AG20443 (cell line): ENCODE data around the gene OR2T6.
"Not testable (repeated sequence)": the region's sequence is repeated elsewhere in the genome, so short reads cannot be mapped to it uniquely, and the experiment has no call there.

ENCODE experiments used
- DNase-seq: peaks from one replicate; pipeline ENCODE4 v3.0.0; 2012; ENCODE audit warnings: low spot score, mixed read lengths

The OR2T6 gene, protein sequence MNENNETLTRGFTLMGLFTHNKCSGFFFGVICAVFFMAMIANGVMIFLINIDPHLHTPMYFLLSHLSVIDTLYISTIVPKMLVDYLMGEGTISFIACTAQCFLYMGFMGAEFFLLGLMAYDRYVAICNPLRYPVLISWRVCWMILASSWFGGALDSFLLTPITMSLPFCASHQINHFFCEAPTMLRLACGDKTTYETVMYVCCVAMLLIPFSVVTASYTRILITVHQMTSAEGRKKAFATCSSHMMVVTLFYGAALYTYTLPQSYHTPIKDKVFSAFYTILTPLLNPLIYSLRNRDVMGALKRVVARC

DNA sequence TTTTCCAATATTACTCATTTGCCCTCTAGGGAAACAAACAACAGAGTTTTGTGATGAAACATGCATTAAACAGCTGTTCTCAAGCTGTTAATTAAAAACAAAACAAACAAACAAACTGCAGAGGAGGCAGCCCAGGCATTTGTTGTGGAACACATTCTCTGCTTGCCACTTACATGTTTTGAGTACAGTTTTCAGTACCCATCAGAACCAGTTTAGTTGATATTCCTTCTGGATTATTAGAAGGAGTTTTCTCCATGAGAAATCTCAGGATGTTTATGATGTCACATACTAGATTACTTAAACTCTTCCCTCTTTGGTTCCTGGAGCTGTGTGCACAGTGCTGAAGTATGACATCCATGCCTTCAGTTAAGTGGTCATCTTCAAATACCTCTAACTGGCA is at the start of gene OR2T6:
Gene OR2T6 (plus strand): TSS at position 301 of the 400 bp plus-strand sequence. CDS start 11,863 bp downstream, outside the sequence.
- no peak for DNase-seq

DNA sequence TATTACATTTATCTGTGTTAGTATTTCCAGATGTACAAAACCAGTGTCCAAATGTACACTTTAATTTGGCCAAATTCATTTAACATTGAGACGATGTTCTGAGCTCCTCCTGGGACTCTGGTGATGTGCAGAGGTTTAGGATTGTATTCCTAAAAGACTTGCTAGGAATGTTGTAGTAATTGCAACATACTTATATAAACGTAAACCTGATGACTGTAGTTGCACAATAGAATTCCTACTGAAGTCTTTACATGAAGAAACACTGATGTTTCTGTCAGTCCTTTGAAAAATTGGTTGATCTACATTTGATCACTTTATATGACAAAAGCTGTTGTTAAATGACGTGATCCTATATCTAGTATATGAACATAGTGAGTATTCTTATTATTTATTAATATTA is 32.1 kb upstream of the OR2T6 start:
- DNase-seq = no peak

DNA sequence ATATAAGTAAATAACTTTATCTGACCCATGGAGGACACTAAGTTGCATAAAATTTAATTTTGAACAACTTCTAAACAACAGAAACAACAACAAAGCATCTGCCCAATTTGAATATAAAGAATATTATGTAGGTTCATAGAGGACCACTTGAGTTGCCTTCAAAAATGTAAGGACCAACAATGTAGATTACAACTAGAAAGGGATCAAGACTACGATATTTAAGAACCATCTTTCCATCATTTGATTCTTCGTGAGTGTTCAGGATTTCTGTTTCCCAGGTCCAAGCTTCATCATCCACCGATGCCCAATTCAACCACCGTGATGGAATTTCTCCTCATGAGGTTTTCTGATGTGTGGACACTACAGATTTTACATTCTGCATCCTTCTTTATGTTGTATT is 27.1 kb upstream of the OR2T6 start, which contains the start of gene OR14C36:
Gene OR14C36 (plus strand): TSS at position 301 of the 400 bp plus-strand sequence. CDS start 0 bp downstream, at position 301.
- DNase-seq = no peak

DNA sequence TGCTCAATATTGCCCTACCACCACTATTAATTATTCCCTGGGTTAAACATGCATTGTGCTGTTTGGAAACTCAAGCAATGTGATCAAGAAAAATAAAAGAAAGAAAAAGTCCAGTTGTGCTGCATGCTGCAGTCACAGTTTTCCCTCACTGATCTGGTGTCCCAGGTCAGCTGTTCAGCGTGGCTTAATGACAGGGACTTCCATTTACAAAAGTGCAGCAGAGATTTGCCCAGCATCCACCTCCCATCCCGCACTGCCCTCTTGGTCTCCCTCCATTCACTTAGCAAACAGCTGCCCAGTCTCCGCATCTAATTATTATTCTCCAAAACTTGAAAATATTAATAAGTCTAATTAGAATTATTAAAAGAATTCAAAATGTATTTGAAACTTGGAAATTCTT is 16.1 kb upstream of the OR2T6 start:
- DNase-seq = no peak

DNA sequence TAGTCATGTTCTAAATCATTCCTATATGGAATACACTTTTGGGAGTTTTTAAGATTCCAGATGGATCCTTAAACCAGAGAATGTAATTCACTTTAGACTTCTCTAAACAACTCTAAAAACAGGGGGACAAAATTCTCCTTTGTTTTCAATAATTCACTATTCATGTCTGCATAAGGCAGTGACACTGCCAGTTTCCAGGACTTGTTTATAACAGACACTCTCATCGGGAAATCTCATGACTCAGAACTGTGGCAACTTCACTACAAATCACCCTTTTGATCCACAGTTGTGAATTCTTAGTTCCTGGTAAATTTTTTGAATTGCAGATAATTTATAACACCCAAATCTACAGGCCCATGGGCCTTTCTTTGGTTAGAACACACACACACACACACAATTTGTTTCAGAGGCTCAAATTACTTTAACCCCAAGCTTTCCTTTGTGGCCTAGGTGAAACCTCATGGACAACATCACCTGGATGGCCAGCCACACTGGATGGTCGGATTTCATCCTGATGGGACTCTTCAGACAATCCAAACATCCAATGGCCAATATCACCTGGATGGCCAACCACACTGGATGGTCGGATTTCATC is 14.3 kb upstream of the OR2T6 start, which contains the start of gene OR2T4:
Gene OR2T4 (plus strand): TSS at position 545 of the 595 bp plus-strand sequence. CDS start 0 bp downstream, at position 545.
- DNase-seq = no peak

DNA sequence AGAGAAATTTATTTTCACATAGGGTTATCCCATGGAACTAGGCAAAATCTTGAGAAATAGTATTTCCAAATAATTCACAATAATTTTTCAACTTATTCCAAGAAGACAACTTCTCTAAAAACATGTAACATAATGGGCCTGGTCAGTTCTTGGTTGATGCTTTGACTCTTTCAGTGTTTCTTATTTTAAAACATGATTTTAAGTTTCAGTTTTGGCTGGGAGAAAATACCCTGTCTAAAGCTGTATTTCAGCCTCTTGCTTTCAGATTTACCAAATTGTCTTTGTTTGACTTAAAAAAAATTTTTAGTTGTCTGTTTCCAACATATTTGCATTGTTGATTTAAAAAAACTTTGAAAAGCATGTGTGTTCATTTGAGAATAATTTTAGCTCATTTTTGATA is 8.9 kb upstream of the OR2T6 start:
- no peak for DNase-seq

DNA sequence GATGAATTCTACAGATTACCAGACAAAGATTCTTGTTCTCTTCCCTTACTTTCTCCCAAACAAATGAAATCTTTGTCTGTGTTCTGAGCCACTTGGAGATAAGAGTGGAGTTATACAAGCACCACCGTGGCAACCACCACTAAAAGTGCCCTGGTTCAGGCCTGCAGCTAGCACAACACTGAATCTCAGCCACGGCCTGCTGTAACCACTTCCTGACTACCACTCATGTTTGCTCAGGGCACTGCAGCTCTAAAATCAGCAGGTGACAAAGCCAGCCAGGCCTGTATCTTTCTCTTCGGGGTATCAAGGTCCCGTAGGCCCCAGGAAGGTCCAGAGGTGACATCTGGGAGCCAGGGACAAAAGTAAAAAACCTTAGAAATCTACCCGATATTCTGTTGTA is 3.2 kb upstream of the OR2T6 start:
- DNase-seq = no peak

DNA sequence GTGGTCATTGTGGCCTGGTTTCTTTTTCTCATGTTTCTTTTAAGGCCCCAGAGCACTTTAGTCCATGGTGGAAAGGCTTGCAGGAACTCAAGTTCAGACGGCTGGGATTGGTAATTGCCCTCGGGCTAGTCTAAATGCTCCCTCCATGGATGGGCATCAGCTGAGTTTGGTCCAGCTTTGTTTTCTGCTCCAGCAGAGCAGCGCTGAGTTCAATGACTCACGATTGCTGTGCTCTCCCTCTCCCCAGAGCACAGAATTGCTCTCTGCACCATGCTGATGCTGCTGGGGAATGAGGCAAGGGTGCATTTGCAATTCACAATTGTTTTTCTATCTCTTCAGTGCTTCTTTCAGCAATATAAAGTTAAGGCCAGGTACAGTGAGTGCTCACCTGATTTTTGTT is 1.8 kb upstream of the OR2T6 start:
- no peak for DNase-seq

DNA sequence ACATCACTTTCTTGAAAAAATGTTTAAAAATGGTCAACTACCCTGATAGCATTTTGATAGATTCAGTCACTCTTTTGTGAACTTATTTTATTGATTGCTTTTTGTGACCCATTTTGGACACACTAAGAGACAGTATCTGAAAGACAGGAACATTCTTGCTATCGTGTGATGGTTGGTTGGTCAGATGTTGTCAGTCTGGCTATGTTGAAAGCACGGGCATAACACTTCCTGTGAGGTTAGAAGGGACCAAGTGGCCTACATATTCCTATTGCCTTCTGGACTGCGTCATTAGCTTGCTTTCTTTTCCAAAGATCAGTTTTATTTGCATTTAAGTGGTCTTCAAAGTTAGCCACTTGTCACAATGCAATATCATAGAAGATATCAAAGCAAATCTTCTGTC is 1.4 kb downstream of the OR2T6 start:
- no peak for DNase-seq

DNA sequence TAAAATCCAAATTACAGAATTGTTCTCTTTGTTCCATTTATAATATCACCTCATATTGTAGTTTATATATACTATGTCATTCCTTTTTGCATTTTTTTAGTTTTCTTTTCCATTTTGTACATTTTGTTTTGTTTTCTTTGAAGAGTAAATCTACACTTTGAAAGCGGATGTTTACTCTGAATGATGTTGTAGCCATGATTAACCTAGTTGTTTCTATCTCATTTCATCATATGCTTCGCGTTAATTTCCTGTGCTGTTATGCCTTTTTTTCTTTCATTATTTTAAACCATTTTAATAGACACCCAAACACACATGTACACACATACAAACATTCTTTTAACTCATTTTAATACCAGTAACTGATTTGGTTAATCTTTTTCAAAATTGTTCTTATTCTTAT is 5.3 kb downstream of the OR2T6 start:
- no peak for DNase-seq

DNA sequence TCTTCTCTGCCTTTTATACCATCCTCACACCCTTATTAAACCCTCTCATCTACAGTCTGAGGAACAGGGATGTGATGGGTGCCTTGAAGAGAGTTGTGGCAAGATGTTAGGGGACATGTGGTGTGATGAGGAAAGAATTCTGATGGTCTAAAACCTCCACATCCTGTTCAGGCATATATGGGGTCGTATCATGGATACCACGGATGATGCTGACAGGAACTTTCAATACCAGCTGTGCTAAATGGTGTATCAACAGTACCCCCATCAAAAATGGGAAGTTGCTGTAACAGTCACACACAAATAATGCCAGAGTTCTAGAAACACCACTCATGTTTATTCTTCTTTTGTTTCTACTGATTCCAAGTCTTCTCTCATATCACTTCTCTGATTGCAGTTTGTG is 12.9 kb downstream of the OR2T6 start:
- no peak for DNase-seq

DNA sequence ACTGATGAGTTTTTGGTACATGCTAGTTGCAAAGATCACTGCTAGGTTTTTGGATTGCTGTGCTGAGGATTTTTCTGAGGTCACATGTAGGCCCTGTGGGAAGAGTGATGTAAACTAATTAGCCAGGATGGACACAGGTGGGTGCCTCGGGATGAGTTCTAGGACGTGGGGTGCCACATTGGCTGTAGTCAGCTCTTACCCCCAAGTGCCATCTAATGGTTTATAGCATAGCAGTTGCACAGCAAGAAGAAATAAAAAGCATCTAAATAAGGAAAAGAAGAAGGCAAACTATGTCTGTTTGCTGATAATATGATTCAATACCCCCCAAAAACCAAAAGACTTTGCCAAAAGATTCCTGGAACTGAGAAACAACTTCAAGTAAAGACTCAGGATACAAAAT is 17.5 kb downstream of the OR2T6 start:
- DNase-seq = no peak

DNA sequence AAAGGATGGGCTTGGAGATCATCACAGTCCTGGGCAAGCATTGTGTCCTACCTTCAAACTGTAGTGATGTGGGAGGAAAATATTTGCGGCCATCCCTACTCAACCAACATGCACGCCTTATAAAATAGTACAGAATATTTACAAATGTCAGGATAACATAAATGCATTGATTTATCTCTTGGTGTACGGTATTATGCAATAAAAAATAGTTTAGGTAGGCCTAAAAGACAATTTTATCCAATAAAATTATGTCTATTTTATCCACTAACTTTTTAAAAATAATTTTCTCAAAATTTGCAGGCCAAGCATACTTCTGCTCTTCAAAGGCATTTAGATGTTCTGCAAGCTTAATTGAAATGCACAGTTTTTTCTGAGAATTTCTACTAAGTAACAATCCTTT is 27.2 kb downstream of the OR2T6 start, which contains the start of gene OR2T1:
Gene OR2T1 (plus strand): TSS at position 301 of the 400 bp plus-strand sequence. CDS start 3,100 bp downstream, outside the sequence.
- no peak for DNase-seq

DNA sequence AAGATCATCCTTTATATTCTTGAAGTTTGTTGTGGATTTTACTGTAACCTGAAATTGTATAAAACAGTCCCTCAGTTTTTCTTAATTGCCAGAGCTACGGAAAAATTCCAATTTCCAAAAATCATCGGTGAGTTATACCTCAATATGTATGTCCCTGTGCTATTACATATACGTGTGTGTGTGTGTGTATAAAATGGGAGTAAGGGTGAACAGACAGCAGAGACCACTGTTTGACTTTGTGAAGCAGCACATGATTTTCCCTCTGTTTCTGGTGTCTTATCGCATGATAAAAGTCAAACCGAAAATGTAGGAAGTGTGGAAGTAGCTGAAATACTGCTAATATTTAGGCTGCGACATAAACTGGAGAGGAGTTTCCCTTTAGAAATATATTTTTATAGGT is 28.5 kb downstream of the OR2T6 start:
- no peak for DNase-seq

DNA sequence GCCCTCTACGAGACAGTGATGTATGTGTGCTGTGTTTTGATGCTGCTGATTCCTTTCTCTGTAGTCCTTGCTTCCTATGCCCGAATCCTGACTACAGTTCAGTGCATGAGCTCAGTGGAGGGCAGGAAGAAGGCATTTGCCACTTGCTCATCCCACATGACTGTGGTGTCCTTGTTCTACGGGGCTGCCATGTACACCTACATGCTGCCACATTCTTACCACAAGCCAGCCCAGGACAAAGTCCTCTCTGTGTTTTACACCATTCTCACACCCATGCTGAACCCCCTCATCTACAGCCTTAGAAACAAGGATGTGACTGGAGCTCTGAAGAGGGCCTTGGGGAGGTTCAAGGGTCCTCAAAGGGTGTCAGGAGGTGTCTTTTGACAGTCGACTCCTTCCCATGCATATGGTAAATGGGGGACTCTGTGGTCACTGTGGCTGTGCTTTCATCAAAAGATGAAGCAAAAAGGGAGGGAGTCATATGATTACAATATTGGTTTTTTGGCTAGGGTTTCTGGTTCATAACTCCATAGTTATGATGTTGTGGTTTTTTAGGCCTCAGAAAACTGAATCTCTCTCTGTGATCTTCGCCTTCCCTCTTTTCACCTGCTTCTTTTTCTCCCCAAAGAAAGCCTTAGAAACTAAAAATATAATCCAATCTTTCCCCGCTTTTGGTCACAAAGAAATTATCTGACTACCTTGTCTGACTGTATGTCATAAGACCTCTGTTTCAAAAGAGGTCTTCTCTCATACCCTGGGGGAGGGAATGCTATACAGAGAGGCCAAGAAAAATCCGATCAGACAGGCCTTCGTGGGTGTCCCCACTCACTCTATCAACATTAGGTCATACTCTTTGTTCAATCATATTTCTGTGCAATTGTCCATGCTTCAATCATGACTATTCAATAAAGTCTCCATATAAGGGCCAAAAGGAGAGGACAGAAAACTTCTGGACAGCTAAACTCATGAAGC is 31.5 kb downstream of the OR2T6 start:
- no peak for DNase-seq

DNA sequence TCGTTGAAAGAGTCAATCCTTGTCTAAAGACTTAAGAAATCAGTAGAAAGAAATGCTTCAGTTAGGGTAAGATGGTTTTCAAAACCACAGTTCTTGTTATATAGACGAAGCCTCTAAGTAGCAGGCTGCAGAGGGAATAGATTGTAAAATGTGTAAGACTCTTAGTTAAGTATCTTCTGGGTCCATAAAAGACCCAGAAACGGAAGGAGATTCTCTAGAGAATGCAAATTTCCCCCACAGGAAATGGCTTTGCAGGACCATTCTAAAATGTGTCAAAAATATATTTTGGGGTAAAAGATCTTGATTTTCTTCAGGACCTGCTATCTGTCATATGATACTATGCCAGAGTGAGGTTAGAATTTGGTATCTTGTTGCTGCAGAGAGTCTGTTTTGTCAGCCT is 40.7 kb downstream of the OR2T6 start:
- DNase-seq = no peak

DNA sequence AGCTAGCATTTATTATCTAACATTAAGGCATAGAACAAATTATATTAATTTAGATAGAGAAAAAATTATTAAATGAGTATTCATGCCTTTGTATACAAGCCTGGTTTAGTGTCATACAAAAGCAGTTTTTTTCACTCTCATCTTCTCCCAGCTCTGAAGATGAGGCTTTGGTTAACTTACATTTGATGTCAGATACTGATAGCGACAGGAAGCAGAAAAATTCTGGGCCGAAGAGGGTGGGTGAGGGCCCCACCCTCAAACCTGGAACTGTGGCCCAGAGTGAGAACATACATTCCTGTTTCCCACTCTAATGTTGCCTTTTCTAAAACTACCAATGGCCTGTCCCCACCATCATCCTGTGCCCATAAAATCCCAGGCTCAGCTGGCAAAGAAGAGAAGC is 42.3 kb downstream of the OR2T6 start:
- no peak for DNase-seq

DNA sequence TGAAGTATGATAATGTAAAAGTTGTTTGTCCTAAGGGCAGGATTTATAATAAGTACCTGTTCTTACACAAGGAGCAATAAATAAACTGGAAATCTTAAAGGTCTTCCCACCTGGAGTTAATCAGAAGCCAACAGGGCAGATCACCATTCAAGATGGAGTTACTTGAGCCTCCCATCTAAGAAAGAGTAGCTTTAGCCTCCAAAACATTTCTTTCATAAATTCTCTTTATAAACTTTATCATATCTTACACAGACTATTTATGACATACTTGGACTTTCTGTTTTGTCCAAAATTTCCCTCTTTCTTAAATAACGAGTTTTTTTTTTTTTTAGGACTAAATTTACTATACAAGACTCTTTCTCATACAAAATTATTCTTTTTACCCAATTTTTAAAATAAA is 45.8 kb downstream of the OR2T6 start:
- DNase-seq = no peak

DNA sequence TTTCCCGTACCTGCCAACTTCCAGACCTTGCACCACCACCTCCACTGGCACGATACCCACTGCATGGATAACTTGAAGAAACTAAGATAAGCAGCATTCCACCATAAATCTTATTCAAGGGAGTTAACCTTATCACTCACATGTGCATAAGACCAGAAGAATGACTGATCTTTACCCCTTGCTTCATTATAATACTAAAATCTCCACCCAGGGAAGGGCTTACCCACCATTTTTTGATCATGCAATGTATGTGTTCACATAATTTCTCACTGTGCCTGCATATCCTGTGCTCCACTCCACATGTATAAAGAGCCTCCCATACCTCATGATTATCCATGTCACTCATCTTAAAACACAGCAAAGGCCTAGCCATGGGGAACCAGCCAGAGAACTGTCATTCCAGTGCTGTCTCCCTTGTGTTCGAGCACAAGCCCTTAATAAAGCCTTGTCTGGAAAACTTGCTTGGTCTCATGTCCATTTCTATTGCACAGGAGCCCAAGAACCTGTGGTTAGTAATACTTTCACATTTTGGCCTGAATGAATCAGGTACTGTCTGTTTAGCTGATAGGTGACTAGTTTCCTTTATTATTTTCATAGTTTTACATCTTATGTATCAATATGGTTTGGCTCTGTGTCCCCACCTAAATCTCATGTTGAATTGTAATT is 52.1 kb downstream of the OR2T6 start:
- not testable (repeated sequence) for DNase-seq

DNA sequence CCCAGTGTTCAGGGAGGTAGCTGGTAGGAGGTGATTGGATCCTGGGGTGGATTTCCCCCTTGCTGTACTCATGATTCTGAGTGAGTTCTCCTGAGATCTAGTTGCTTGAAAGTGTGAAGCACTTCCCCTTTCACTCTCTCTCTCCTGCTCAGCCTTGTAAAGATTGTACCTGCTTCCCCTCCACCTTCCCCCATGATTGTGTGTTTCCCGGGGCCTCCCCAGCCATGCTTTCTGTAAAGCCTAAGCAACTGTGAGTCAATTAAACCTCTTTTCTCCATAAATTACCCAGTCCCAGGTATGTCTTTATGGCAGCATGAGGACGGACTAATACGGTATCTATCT is 52.6 kb downstream of the OR2T6 start:
- not testable (repeated sequence) for DNase-seq

DNA sequence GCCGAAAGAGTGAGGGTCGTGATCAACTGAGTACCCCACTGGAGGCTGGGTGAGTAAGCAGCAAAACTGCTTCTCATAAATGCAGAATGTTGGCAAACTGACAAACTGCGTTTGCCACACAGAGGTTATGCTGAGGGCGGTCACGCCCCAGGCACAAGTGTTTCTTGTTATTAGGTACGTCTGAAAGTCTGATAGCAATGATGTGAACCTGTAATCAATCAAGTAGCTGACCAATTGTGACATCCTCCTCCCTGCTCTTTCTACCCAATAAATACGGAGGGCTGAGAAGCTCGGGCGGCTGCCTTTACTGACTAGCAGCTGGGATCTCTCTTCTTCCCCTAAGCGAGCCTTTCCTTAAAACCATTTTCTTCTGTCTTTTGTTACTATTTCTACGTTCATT is 56.1 kb downstream of the OR2T6 start:
- DNase-seq = not testable (repeated sequence)

DNA sequence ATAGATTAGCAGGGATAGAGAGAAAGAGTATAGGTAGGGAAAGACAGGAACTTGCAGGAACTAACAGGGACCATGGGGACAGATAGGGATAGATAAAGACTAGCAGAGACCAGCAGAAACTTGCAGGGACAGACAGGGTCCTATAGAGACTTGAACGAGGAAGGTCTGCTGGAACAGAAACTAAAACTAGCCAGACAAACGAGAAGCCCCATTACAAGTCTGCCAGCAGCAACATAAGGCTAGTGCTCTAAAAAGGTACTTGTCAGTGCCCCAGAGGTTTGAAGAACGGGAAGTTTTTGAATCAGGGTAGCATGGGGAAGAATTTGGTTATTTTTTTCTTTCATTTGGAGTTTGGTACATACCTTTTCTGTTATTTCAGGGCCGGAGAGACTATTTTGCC is 56.7 kb downstream of the OR2T6 start:
- DNase-seq = not testable (repeated sequence)
